ENCODE results near the gene CPA2. TPM values are rescaled to one million over a fixed set of nuclear protein-coding genes. Genes with fewer than 3 reads are reported as not detected.

Gene CPA2
- total RNA-seq, 2 experiments from 2014 or later = not detected

DNA sequence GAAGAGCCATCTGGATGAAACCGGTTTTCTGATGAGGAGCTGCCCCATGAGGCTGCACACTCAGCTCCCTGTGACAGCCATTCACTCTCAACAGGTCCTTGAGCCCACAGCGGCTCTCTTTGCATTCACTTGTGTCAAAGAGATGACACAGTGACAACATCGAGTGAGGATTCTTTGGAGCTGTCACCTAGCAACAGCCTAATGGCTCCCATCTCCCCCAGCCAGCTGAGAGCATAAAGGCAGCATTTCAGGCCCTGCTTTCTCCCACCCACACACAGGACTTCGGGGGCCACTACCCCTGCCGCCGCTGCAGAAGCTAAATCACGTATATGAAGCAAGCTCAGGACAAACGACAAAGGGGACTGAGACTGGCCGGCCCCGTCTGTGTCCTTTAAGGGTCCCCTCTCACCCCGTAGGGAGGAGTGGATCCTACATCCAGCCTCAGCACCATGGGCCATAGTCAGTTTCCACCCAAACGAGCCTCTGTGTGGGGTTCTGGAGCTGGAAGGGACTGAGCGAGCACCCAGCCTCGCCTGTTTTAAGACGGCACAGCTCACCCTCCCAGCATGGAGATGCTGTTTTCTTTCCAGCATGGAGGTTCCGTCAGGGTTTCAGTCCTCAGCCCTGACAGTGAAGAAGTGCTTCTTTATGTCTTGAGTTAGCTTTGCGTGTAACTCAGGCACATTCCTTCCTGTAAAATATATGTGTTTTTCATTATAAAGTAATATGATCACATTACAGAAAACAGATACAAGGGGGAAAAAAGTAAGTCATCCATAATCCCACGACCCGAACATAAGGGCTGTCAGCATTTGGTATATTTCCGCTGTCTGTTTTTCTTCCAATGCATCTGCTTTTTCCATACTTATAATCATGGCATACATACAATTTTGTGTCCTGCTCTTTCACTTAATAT is 31.2 kb downstream of the CPA2 start:
- ATAC-seq = no peak
- Mint-ChIP-seq H3K36me3 (no peaks in the 10 kb centered on the region), H3K4me3 (no peak overlapping the region), H3K4me1 (no peaks in the 10 kb centered on the region), H3K27ac (no peak overlapping the region), H3K9me3 (ENCODE audit: low read depth) (peaks cover 2% of the 10 kb centered on the region), H3K27me3 (peaks cover 9% of the 10 kb centered on the region)
- CTCF ChIA-PET = interaction anchor here (0.8 kb wide), 1 partner anchor 251 kb away, joined by 3 read pairs; no protein-coding TSS in a partner anchor
- DNase-seq = no peak

- ATAC-seq (no peak), DNase-seq (no peak)
- Mint-ChIP-seq H3K4me1 (peaks cover 1% of the 10 kb centered on the region), H3K27ac (no peak overlapping the region), H3K4me3 (no peak overlapping the region), H3K9me3 (ENCODE audit: low read depth) (peaks cover under 1% of the 10 kb centered on the region), H3K36me3 (no peaks in the 10 kb centered on the region), H3K27me3 (peaks cover 12% of the 10 kb centered on the region)
- CTCF ChIA-PET = no interaction called here
Observed at GRCh38 chr7:130298544-130299326, 32.1 kb downstream of the CPA2 start.

GRCh38 chr7:130299866-130300265 is 33.2 kb downstream of the CPA2 start:
- Mint-ChIP-seq H3K36me3 (no peaks in the 10 kb centered on the region), H3K9me3 (ENCODE audit: low read depth) (no peaks in the 10 kb centered on the region), H3K4me3 (no peak overlapping the region), H3K27me3 (peaks cover 17% of the 10 kb centered on the region), H3K27ac (no peak overlapping the region), H3K4me1 (peaks cover 1% of the 10 kb centered on the region)
- CTCF ChIA-PET = no interaction called here
- no peak for ATAC-seq
- no peak for DNase-seq

GRCh38 chr7:130301501-130302020 is 34.9 kb downstream of the CPA2 start:
- no peaks in the 10 kb centered on the region for H3K9me3 Mint-ChIP-seq (ENCODE audit: low read depth)
- H3K4me3 Mint-ChIP-seq = no peak overlapping the region
- no peak overlapping the region for H3K27ac Mint-ChIP-seq
- H3K27me3 Mint-ChIP-seq = peaks cover 14% of the 10 kb centered on the region
- ATAC-seq (no peak), DNase-seq (no peak)
- CTCF ChIA-PET = no interaction called here
- H3K4me1 Mint-ChIP-seq = peaks cover 1% of the 10 kb centered on the region
- no peaks in the 10 kb centered on the region for H3K36me3 Mint-ChIP-seq

- H3K4me1 Mint-ChIP-seq = peaks cover 1% of the 10 kb centered on the region
- no peak for DNase-seq
- no peaks in the 10 kb centered on the region for H3K36me3 Mint-ChIP-seq
- no peak overlapping the region for H3K4me3 Mint-ChIP-seq
- H3K9me3 Mint-ChIP-seq (ENCODE audit: low read depth) = no peaks in the 10 kb centered on the region
- ATAC-seq = no peak
- no peak overlapping the region for H3K27ac Mint-ChIP-seq
- CTCF ChIA-PET = no interaction called here
- peaks cover 14% of the 10 kb centered on the region for H3K27me3 Mint-ChIP-seq
Observed at GRCh38 chr7:130302649-130303048, 36.0 kb downstream of the CPA2 start.

- peaks cover 1% of the 10 kb centered on the region for H3K4me1 Mint-ChIP-seq
- no peak overlapping the region for H3K4me3 Mint-ChIP-seq
- CTCF ChIA-PET = interaction anchor here (0.7 kb wide), 1 partner anchor 232 kb away, joined by 3 read pairs; the partner anchor contains the start of gene KLHDC10
- H3K27me3 Mint-ChIP-seq = peaks cover 14% of the 10 kb centered on the region
- no peaks in the 10 kb centered on the region for H3K9me3 Mint-ChIP-seq (ENCODE audit: low read depth)
- H3K27ac Mint-ChIP-seq = no peak overlapping the region
- DNase-seq (no peak), ATAC-seq (no peak)
- H3K36me3 Mint-ChIP-seq = no peaks in the 10 kb centered on the region
Observed at GRCh38 chr7:130303127-130303526, 36.5 kb downstream of the CPA2 start.

- ATAC-seq = no peak
- no peak for DNase-seq
- Mint-ChIP-seq H3K27ac (no peak overlapping the region), H3K4me3 (no peak overlapping the region), H3K36me3 (no peaks in the 10 kb centered on the region), H3K4me1 (peaks cover 1% of the 10 kb centered on the region), H3K9me3 (ENCODE audit: low read depth) (no peaks in the 10 kb centered on the region), H3K27me3 (peaks cover 14% of the 10 kb centered on the region)
- CTCF ChIA-PET = interaction anchor here (0.7 kb wide), 1 partner anchor 233 kb away, joined by 3 read pairs; the partner anchor contains the start of gene KLHDC10
Observed at GRCh38 chr7:130303551-130303950, 36.9 kb downstream of the CPA2 start.

- Mint-ChIP-seq H3K4me1 (peaks cover 1% of the 10 kb centered on the region), H3K27ac (no peak overlapping the region), H3K36me3 (no peaks in the 10 kb centered on the region), H3K9me3 (ENCODE audit: low read depth) (no peaks in the 10 kb centered on the region), H3K4me3 (no peak overlapping the region), H3K27me3 (peaks cover 14% of the 10 kb centered on the region)
- ATAC-seq (no peak), DNase-seq (no peak)
- CTCF ChIA-PET = interaction anchor here (0.7 kb wide), 1 partner anchor 233 kb away, joined by 3 read pairs; the partner anchor contains the start of gene KLHDC10
Observed at GRCh38 chr7:130303982-130304381, 37.3 kb downstream of the CPA2 start.

DNA sequence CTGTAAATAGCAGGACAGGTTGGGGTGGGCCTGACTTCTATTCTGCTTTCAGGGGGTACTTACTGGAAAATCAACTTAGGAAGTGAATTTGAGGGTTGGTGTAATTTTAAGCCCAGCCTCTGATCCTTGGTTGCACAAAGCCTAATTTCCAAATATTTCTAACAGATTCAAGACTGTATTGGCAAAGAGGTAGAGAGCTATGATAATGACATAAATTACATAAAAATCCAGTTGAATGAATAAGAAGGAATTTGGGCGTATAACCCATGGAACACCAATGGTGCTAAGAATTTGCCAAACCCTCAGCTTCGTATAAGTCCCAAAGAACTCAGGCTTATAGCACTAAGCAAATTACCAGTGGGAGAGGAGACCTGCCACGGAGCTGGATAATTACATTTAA is 38.2 kb downstream of the CPA2 start:
- no peaks in the 10 kb centered on the region for H3K9me3 Mint-ChIP-seq (ENCODE audit: low read depth)
- CTCF ChIA-PET = no interaction called here
- H3K36me3 Mint-ChIP-seq = no peaks in the 10 kb centered on the region
- DNase-seq (no peak), ATAC-seq (no peak)
- H3K4me1 Mint-ChIP-seq = peaks cover 1% of the 10 kb centered on the region
- H3K27ac Mint-ChIP-seq = no peak overlapping the region
- no peak overlapping the region for H3K4me3 Mint-ChIP-seq
- peaks cover 14% of the 10 kb centered on the region for H3K27me3 Mint-ChIP-seq

GRCh38 chr7:130305433-130306042 is 38.9 kb downstream of the CPA2 start:
- peaks cover 3% of the 10 kb centered on the region for H3K4me1 Mint-ChIP-seq
- no peak overlapping the region for H3K4me3 Mint-ChIP-seq
- no peak overlapping the region for H3K27ac Mint-ChIP-seq
- peaks cover 14% of the 10 kb centered on the region for H3K27me3 Mint-ChIP-seq
- H3K36me3 Mint-ChIP-seq = no peaks in the 10 kb centered on the region
- no peak for DNase-seq
- CTCF ChIA-PET = no interaction called here
- no peaks in the 10 kb centered on the region for H3K9me3 Mint-ChIP-seq (ENCODE audit: low read depth)
- no peak for ATAC-seq

- peaks cover 1% of the 10 kb centered on the region for H3K4me1 Mint-ChIP-seq
- H3K27ac Mint-ChIP-seq = no peak overlapping the region
- no peak overlapping the region for H3K4me3 Mint-ChIP-seq
- no peaks in the 10 kb centered on the region for H3K36me3 Mint-ChIP-seq
- no peaks in the 10 kb centered on the region for H3K27me3 Mint-ChIP-seq
- ATAC-seq (no peak), DNase-seq (no peak)
- CTCF ChIA-PET = no interaction called here
- no peaks in the 10 kb centered on the region for H3K9me3 Mint-ChIP-seq (ENCODE audit: low read depth)
Observed at GRCh38 chr7:130309986-130310385, 43.3 kb downstream of the CPA2 start.

DNA sequence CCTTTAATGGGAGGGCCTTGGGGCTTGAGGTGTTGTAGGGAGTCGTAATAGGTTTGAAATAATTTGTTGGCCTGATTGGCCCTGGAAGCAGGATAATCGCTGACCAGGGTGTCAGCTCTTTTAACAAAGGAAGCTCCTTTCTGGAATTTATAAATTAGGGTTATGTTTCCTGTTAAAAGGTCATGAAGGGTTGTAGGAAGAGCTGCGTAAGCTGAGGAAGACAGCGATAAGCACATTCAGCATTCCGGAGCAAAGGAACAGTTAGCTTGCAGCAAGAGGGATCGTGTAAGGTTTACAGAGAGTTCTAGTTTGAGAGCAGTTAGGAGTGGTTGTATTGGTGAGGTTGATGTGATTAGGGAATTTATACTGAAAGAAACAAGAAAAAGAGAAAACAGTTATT is 47.6 kb downstream of the CPA2 start:
- Mint-ChIP-seq H3K27ac (no peak overlapping the region), H3K9me3 (ENCODE audit: low read depth) (no peaks in the 10 kb centered on the region), H3K36me3 (no peaks in the 10 kb centered on the region), H3K4me3 (no peak overlapping the region), H3K4me1 (peaks cover 1% of the 10 kb centered on the region), H3K27me3 (peaks cover 4% of the 10 kb centered on the region)
- CTCF ChIA-PET = no interaction called here
- no peak for ATAC-seq
- DNase-seq = no peak

DNA sequence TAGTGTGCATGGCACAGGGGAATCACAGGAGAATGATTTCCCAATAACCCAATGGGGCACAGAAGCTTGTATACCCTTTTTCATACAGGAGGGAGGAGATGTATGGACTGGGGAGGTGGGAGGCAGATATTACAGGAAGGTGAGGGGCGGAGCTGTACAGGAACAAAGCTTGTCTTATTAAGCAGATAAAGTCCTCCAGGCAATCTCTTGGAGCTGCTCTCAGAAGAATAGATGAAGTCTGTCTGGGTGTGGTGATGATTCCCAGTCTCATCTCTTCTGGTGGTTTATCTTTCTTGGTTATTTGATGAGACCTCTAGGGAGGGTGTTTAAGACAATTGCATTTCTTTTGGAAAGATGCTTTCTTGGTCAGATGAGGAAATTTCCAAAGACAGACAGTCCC is 52.9 kb downstream of the CPA2 start:
- Mint-ChIP-seq H3K4me3 (no peak overlapping the region), H3K36me3 (no peaks in the 10 kb centered on the region)
- CTCF ChIA-PET = no interaction called here

More for the DNA sequence above, 52.9 kb downstream of the CPA2 start:
- no peak overlapping the region for H3K27ac Mint-ChIP-seq
- ATAC-seq (no peak), DNase-seq (no peak)
- no peaks in the 10 kb centered on the region for H3K9me3 Mint-ChIP-seq (ENCODE audit: low read depth)
- no peaks in the 10 kb centered on the region for H3K4me1 Mint-ChIP-seq
- H3K27me3 Mint-ChIP-seq = peaks cover 4% of the 10 kb centered on the region

All from activated CD8-positive, alpha-beta memory T cell treated with anti-CD3 and anti-CD28 coated beads, Interleukin-2, amount 10 ng/mL, durations not matched to agents 7 days and 5 days (primary cell).